Measurements from ENCODE around the gene CACNA1A.
"Not testable (repeated sequence)": the region's sequence is repeated elsewhere in the genome, so short reads cannot be mapped to it uniquely, and the experiment has no call there.

Gene CACNA1A

GRCh38 chr19:13267889-13268288 lies 238.4 kb downstream of the CACNA1A start:
- DNase-seq: no peak

- DNase-seq: no peak
Measured at GRCh38 chr19:13267131-13267530, 239.1 kb downstream of the CACNA1A start.

GRCh38 chr19:13262450-13262849 lies 243.8 kb downstream of the CACNA1A start:
- no peak for DNase-seq

GRCh38 chr19:13260883-13261653 lies 245.2 kb downstream of the CACNA1A start:
- peak; percentile 60 for DNase-seq

GRCh38 chr19:13256918-13257317 lies 249.4 kb downstream of the CACNA1A start:
- no peak for DNase-seq

GRCh38 chr19:13256398-13256797 lies 249.9 kb downstream of the CACNA1A start:
- DNase-seq: not testable (repeated sequence)

- DNase-seq: no peak
Measured at GRCh38 chr19:13255719-13256059, 250.6 kb downstream of the CACNA1A start.

GRCh38 chr19:13255041-13255718 lies 251.1 kb downstream of the CACNA1A start:
- no peak for DNase-seq

- no peak for DNase-seq
Measured at GRCh38 chr19:13252569-13253335, 253.5 kb downstream of the CACNA1A start.

GRCh38 chr19:13244920-13245319 lies 261.4 kb downstream of the CACNA1A start:
- no peak for DNase-seq

GRCh38 chr19:13241231-13242104 lies 264.8 kb downstream of the CACNA1A start:
- no peak for DNase-seq

GRCh38 chr19:13240312-13241022 lies 265.8 kb downstream of the CACNA1A start:
- no peak for DNase-seq

GRCh38 chr19:13238891-13239534 lies 267.3 kb downstream of the CACNA1A start:
- DNase-seq: no peak

- no peak for DNase-seq
Measured at GRCh38 chr19:13234518-13234917, 271.8 kb downstream of the CACNA1A start.

- no peak for DNase-seq
Measured at GRCh38 chr19:13231663-13232062, 274.6 kb downstream of the CACNA1A start.

GRCh38 chr19:13229246-13229645 lies 277.0 kb downstream of the CACNA1A start:
- no peak for DNase-seq

- DNase-seq: no peak
Measured at GRCh38 chr19:13228561-13228960, 277.7 kb downstream of the CACNA1A start.

GRCh38 chr19:13226983-13227382 lies 279.3 kb downstream of the CACNA1A start:
- DNase-seq: no peak

GRCh38 chr19:13225973-13226865 lies 280.1 kb downstream of the CACNA1A start:
- DNase-seq: no peak

- DNase-seq: no peak
Measured at GRCh38 chr19:13225085-13225484, 281.2 kb downstream of the CACNA1A start.
